Left lobe of liver (tissue), 2 donors: ENCODE data around the gene PSMB1. TPM values are rescaled to one million over a fixed set of nuclear protein-coding genes. Genes with fewer than 3 reads are reported as not detected.
A peak's percentile ranks its signal among the peaks of the same experiment; 100 is the strongest.

Experiments
- ATAC-seq: fragments of 200-7000 bp; cut with Tn5 transposase; one replicate; pipeline ENCODE4 v1.9.1; 2020; ENCODE audit warnings: mild to moderate bottlenecking, moderate library complexity
- DNase-seq: peaks from one replicate; pipeline ENCODE4 v3.0.0-alpha.2; 2020; ENCODE audit warnings: low spot score
- total RNA-seq: library from RNA; stranded (reverse); gene quantifications from one replicate; pipeline ENCODE4 v1.2.1, GENCODE V29; 2021
- donor health status: DM: no; HTN: no; CAD: no; lungs with moderate emphysema.
- donor health status: DM: no; HTN: yes; CAD: no.

PSMB1 gene
- 89.8 TPM for total RNA-seq

GRCh38 chr6:170552765-170553533, at the start of gene PSMB1:
TSS of gene PSMB1 (minus strand) at chr6:170553307. CDS start at chr6:170553242, 65 bp downstream.
- peak; percentile 84 for ATAC-seq
- DNase-seq, result peak; percentile 95

- ATAC-seq (no peak), DNase-seq (no peak)
These were observed 44.2 kb upstream of the PSMB1 start for GRCh38 chr6:170597278-170597677.

DNA sequence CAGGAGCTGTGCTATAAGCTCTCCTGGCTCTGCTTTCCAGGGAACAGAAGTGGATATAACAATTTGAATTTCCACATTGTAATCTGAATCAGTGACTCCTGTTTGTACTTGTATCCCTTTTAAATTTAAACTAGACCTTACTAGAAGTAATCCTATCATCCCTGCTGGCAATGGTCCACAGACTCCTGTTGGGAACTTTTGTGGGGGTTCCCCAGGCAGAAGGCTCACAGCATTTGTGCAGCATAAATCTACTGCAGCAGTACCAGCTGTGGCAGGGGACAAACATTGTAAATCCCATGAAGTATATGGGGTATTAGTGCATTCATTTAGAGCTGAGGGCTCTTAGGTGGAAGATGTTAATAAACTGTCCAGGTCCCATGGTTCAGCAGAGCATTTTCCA, 43.3 kb upstream of the PSMB1 start:
- DNase-seq, result no peak
- ATAC-seq, result no peak

DNA sequence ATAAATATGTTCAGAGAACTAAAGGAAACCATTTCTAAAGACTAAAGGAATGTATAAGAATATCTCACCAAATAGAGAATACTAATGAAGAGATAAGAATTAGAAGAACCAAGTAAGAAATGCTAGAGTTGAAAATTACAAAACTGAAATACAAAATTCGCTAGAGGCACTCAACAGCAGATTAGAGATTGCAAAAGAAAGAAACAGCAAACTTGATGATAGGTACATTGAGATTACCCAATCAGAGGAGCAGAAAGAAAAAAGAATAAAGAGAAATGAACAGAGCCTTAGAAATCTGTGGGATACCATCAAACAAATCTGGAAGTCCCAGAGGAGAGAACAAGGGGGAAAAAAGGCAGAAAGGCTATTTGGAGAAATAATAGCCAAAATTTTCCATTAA, 37.6 kb upstream of the PSMB1 start:
- DNase-seq, result no peak
- ATAC-seq, result no peak

GRCh38 chr6:170584954-170585498, 31.9 kb upstream of the PSMB1 start:
- no peak for DNase-seq
- peak; percentile 48 for ATAC-seq

DNA sequence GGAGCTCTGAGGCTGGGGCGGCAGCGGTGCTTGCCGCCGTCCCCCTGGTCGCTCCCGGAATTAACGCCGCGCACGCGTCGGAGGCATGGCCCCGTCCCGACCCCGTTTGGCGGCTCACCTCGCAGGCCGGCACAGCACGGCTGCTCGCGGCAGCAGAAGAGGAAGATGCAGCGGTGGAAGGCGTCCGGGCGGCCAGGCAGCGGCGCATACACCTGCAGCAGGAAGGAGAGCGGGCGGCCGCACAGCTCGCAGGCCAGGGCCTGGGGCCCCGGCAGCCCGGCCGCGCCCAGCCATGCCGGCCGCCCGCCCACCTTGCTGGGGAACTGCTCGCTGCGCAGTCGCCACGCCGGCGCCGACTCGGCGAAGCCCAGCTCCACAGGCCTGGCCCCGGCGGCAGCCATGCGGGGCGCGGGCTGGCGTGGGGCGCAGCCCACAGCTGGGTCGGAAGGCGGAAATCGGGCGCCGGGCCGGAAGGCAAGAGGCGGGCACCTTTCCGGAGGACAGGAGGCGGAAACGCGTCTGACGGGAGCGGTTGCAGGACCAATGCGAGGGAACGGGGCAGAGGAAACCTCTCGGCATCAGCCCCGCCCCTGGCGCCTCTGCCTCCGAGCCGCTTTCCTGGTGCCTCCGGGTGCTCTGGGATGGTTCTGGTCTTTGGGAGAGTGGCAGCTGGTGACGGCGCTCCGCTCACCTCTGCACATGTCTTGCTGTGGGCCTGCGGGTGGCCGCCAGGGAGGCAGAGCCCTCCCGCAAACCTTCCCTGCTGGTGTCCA, 31.3 kb upstream of the PSMB1 start, which contains the start of gene PDCD2:
TSS of gene PDCD2 (minus strand) at position 457 of the 773 bp plus-strand sequence. CDS start at position 401, 56 bp downstream.
- ATAC-seq (peak; percentile 97), DNase-seq (peak; percentile 95)

- ATAC-seq (no peak), DNase-seq (no peak)
These were observed 30.7 kb upstream of the PSMB1 start for GRCh38 chr6:170583756-170584180.

DNA sequence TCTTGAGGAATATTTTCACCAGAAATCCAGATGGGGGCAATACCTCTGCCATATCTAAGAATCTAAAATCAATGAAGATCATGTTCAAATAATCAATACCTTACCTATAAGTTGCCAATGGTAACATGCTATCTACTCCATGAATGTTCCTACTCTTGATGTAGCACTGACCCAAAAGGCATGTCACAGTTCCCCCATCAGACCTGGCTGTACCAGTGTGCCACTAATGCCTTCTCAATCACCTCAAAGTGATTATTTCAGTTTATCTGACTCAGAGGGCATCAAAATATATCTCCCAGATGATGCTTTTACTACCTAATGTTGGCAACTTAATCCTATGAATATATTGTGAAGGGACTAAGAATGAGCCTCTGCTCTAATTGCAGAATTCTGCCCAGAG, 25.8 kb upstream of the PSMB1 start:
- DNase-seq, result no peak
- no peak for ATAC-seq

- ATAC-seq (peak; percentile 39), DNase-seq (no peak)
These were observed 22.1 kb upstream of the PSMB1 start for GRCh38 chr6:170575250-170575649.

GRCh38 chr6:170572704-170573466, 19.8 kb upstream of the PSMB1 start:
- ATAC-seq (no peak), DNase-seq (no peak)

- ATAC-seq (no peak), DNase-seq (no peak)
These were observed 11.9 kb upstream of the PSMB1 start for GRCh38 chr6:170564936-170565530.

DNA sequence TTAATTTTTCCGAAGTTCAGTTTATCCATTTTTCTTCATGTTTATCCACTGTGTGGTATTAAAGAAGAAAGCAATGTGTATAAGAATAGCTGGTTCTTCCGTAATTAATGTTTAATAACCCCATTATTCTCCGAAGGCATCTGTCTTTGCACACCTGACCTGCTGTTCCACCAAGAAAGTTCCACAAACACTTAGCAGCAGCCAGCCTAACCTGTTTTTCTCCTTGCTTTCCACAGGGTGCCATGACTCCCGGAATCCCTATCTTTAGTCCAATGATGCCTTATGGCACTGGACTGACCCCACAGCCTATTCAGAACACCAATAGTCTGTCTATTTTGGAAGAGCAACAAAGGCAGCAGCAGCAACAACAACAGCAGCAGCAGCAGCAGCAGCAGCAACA, 8.4 kb upstream of the PSMB1 start:
- ATAC-seq, result no peak
- no peak for DNase-seq

- ATAC-seq (no peak), DNase-seq (no peak)
These were observed 2.2 kb upstream of the PSMB1 start for GRCh38 chr6:170555305-170555704.

GRCh38 chr6:170554796-170555137, 1.7 kb upstream of the PSMB1 start:
- no peak for ATAC-seq

DNA sequence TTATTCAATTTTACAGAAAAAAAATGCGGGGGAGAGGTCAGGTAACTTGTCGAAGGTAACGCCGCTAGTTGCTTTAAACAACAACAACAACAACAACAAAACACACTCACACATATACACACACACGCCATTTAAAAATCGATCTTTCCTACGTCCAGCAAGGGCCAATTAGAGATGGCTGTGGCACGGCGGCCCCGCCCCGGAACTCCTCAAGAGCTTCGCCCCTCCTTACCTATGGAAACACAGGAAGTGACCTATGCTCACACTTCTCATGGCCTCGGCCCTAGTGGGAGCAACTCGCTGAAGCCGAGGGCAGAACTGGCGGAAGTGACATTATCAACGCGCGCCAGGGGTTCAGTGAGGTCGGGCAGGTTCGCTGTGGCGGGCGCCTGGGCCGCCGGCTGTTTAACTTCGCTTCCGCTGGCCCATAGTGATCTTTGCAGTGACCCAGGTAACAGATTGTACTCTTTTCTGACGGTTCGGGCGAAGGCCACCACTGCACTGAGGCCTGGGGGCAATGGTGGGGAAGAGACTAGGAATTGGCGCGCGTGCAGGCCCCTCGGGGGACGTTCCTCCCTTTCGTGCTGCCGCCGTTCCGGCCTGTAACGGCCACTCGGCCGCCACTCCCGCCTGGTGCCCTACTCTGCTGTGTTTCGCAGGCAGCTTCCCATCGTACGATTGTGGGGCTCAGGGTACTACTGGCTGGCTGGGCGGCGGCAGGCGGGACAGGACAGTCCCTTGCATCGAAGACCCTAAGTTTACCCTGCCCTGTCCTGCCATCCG, 1.1 kb upstream of the PSMB1 start, which contains the start of gene TBP:
TSS of gene TBP (plus strand) at position 357 of the 783 bp plus-strand sequence. CDS start 2,661 bp downstream, outside the sequence.
- ATAC-seq (peak; percentile 92), DNase-seq (peak; percentile 99)

More at GRCh38 chr6:170554796-170555137, 1.7 kb upstream of the PSMB1 start:
- DNase-seq, result no peak

DNA sequence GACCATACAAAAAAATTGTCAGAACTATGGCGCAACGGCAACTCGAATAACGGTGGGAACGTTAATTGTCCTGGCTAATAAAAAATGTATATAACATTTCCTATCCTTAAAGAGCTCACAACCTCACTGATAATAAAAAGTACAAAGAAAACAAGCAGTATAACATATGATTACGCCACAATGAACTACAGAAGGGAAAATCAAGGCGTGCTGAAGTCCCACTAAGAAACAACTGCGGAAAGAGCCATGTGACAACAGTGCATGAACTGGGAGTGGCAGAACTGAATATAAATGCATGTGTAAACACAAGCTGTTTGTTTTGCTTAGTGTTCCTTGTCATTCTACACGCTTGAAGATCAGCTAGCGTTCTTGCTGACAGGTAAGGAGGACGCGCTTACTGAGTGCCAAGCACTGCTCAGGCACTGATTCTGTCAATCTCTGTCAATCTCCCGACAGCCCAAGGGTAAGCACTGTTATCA, 466 bp upstream of the PSMB1 start:
- ATAC-seq, result peak; percentile 48
- DNase-seq, result no peak

DNA sequence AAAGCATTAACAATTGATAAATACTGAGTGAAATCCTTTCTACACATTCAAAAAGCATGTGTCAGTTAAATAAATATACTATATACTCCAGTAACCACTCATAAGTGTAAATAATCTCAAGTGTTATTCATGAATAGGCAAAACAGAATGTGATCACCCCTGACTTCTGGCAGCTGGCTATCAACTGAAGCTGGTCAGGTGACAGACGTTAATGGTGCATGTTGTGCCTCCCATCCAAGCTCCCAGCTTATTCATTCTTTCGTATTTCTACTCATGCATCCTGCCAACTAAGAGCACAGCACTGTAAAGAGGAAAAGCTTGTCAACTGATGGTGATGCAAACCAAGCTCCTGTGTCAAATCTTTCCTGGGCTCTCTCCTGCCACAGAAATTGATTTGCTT, 7.7 kb downstream of the PSMB1 start:
- DNase-seq, result no peak
- ATAC-seq, result no peak

GRCh38 chr6:170542031-170542719, 10.9 kb downstream of the PSMB1 start:
- DNase-seq, result no peak
- ATAC-seq, result no peak

GRCh38 chr6:170537329-170537728, 15.8 kb downstream of the PSMB1 start:
- DNase-seq (no peak), ATAC-seq (peak; percentile 64)
